ENCODE results near the gene GBP2.

The GBP2 gene

DNA sequence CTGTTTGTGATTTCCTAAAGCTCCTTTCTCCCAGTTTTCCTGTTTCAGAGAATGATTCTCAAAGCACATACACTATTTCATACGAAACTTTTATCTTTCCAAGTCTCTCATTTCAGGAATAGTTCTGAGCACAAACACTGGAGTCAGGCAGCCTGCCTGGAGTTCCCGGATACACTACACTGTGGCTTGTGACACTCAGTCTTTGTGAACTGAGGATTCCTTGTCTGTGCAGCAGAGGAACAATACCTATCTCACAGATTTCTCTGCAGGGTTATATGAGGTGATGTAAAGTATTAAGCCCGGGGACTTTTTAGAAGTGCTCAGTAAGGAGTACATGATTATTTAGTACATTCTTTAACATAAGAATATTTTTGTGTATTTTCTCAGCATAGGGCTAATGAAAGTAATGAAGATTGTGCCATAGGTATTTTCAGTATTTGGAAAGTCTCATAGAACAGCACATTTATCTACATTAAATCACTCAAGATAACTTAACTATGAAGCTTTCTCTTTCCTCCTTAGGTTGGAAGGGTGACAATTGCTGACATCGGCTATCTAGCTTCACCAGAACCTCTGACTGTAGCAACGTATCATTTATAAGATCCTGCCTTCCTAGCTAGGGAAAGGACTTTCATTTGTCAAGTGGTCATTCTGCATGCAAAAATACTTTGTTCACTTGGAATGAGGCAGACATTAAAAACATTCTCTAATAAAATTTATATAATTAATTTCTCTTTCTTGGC lies 12.9 kb downstream of the GBP2 start:
- Histone ChIP-seq H3K27ac (ENCODE audit: low read depth, low read length) (no peak overlapping the region), H3K4me3 (ENCODE audit: insufficient read depth, low read length, poor library complexity, severe bottlenecking) (no peak overlapping the region), H3K9ac (ENCODE audit: low read length) (no peak overlapping the region), H2AFZ (ENCODE audit: low read depth, low read length, severe bottlenecking) (no peak overlapping the region), H3K36me3 (ENCODE audit: low read length) (no peaks in the 10 kb centered on the region), H3K79me2 (ENCODE audit: insufficient read depth, low read length) (no peaks in the 10 kb centered on the region), H3K9me2 (replicated peaks; ENCODE audit: insufficient read depth, low read length) (no peaks in the 10 kb centered on the region), H3K4me2 (ENCODE audit: low read depth, low read length, poor library complexity, severe bottlenecking) (no peak overlapping the region), H3K9me3 (ENCODE audit: insufficient read depth, low read length) (no peaks in the 10 kb centered on the region), H3F3A (ENCODE audit: insufficient read depth) (no peaks in the 10 kb centered on the region), H4K20me1 (ENCODE audit: low read depth, low read length) (no peaks in the 10 kb centered on the region), H3K27me3 (ENCODE audit: low read length) (no peaks in the 10 kb centered on the region)
- no peak for TF ChIP-seq EZH2phosphoT487 (conservative IDR thresholded peaks at IDR 0.05; ENCODE audit: low read length)

DNA sequence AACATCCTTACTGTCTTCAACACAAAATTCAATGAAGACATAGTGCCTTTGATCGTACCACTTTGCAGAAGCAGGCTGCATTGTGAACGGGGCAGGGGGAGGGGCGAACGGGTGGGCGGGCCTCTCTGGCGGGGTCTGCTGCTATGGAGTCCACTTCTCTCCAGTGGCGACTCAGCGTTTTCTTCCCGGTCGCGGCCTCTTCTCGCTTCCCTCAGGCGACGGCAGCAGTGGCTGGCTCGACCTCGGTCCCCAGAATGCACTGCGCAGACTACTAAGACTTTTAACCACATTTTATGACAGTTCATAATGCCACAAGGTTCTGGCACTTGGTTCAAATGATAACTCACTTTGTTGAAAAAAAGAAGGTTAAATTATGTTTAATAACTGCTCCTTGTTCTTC lies 21.2 kb downstream of the GBP2 start:
- Histone ChIP-seq H2AFZ (ENCODE audit: low read depth, low read length, severe bottlenecking) (no peak overlapping the region), H3K27ac (ENCODE audit: low read depth, low read length) (no peak overlapping the region), H3K9me3 (ENCODE audit: insufficient read depth, low read length) (no peaks in the 10 kb centered on the region), H3K4me2 (ENCODE audit: low read depth, low read length, poor library complexity, severe bottlenecking) (no peak overlapping the region), H3F3A (ENCODE audit: insufficient read depth) (no peaks in the 10 kb centered on the region), H3K4me3 (ENCODE audit: insufficient read depth, low read length, poor library complexity, severe bottlenecking) (no peak overlapping the region), H3K79me2 (ENCODE audit: insufficient read depth, low read length) (no peaks in the 10 kb centered on the region), H3K9ac (ENCODE audit: low read length) (no peak overlapping the region), H3K36me3 (ENCODE audit: low read length) (no peaks in the 10 kb centered on the region), H3K27me3 (ENCODE audit: low read length) (no peaks in the 10 kb centered on the region), H3K9me2 (replicated peaks; ENCODE audit: insufficient read depth, low read length) (no peaks in the 10 kb centered on the region), H4K20me1 (ENCODE audit: low read depth, low read length) (no peaks in the 10 kb centered on the region)
- TF ChIP-seq EZH2phosphoT487 (conservative IDR thresholded peaks at IDR 0.05; ENCODE audit: low read length) = no peak
- TF ChIP-seq, protein P1, sequence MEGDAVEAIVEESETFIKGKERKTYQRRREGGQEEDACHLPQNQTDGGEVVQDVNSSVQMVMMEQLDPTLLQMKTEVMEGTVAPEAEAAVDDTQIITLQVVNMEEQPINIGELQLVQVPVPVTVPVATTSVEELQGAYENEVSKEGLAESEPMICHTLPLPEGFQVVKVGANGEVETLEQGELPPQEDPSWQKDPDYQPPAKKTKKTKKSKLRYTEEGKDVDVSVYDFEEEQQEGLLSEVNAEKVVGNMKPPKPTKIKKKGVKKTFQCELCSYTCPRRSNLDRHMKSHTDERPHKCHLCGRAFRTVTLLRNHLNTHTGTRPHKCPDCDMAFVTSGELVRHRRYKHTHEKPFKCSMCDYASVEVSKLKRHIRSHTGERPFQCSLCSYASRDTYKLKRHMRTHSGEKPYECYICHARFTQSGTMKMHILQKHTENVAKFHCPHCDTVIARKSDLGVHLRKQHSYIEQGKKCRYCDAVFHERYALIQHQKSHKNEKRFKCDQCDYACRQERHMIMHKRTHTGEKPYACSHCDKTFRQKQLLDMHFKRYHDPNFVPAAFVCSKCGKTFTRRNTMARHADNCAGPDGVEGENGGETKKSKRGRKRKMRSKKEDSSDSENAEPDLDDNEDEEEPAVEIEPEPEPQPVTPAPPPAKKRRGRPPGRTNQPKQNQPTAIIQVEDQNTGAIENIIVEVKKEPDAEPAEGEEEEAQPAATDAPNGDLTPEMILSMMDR (IDR thresholded peaks at IDR 0.05; ENCODE audit: insufficient read depth, low read length, poor library complexity, severe bottlenecking) = no peak

DNA sequence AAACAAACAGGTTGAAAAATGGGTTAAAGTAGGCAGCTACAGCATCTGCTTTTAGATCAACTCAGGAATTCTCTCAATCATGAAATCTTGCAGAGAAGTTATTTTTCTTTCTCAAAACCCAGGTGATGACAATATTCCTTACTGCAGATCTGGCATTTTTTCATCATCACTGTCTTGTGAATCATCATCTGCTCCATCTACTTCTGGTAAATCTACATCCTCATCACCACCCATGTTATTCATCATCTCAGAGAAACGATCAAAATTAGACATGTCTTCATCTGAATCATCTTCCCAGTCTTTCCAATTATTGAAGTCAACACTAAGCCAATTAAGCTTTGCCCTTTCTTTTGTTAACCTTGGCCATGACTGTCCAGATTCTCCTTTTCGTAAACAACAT lies 21.8 kb downstream of the GBP2 start:
- Histone ChIP-seq H3K79me2 (ENCODE audit: insufficient read depth, low read length) (no peaks in the 10 kb centered on the region), H3K9ac (ENCODE audit: low read length) (no peak overlapping the region), H3K9me3 (ENCODE audit: insufficient read depth, low read length) (no peaks in the 10 kb centered on the region), H3K27ac (ENCODE audit: low read depth, low read length) (no peak overlapping the region), H4K20me1 (ENCODE audit: low read depth, low read length) (no peaks in the 10 kb centered on the region), H3K4me2 (ENCODE audit: low read depth, low read length, poor library complexity, severe bottlenecking) (no peak overlapping the region), H3K36me3 (ENCODE audit: low read length) (no peaks in the 10 kb centered on the region), H2AFZ (ENCODE audit: low read depth, low read length, severe bottlenecking) (no peak overlapping the region), H3K4me3 (ENCODE audit: insufficient read depth, low read length, poor library complexity, severe bottlenecking) (no peak overlapping the region), H3K27me3 (ENCODE audit: low read length) (no peaks in the 10 kb centered on the region), H3F3A (ENCODE audit: insufficient read depth) (no peaks in the 10 kb centered on the region), H3K9me2 (replicated peaks; ENCODE audit: insufficient read depth, low read length) (no peaks in the 10 kb centered on the region)
- TF ChIP-seq, protein P1 (IDR thresholded peaks at IDR 0.05; ENCODE audit: insufficient read depth, low read length, poor library complexity, severe bottlenecking) = no peak
- TF ChIP-seq EZH2phosphoT487 (conservative IDR thresholded peaks at IDR 0.05; ENCODE audit: low read length) = no peak

DNA sequence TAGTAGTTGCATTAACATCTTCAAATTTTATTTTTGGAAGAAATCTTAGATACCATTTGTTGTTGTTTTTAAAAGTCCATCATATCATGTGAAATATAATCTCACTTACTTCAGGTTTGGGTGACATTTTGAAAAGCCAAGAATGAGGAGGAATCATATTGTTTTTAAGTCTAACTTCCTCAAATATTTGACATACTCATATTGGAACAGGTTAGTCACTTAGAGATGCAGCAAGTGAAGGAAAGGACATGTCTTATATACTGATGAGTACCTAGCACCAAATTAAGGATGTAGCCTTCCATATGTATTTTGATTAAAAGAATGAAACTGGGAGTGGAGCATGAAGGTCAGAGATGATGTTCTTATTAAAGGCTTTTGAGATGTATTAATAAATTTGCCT lies 23.9 kb downstream of the GBP2 start:
- Histone ChIP-seq H3K9ac (ENCODE audit: low read length) (no peak overlapping the region), H3K79me2 (ENCODE audit: insufficient read depth, low read length) (no peaks in the 10 kb centered on the region), H3K9me3 (ENCODE audit: insufficient read depth, low read length) (no peaks in the 10 kb centered on the region), H4K20me1 (ENCODE audit: low read depth, low read length) (no peaks in the 10 kb centered on the region), H3K9me2 (replicated peaks; ENCODE audit: insufficient read depth, low read length) (no peaks in the 10 kb centered on the region), H2AFZ (ENCODE audit: low read depth, low read length, severe bottlenecking) (no peak overlapping the region), H3K36me3 (ENCODE audit: low read length) (no peaks in the 10 kb centered on the region), H3F3A (ENCODE audit: insufficient read depth) (no peaks in the 10 kb centered on the region), H3K27me3 (ENCODE audit: low read length) (no peaks in the 10 kb centered on the region), H3K4me3 (ENCODE audit: insufficient read depth, low read length, poor library complexity, severe bottlenecking) (no peak overlapping the region), H3K27ac (ENCODE audit: low read depth, low read length) (no peak overlapping the region), H3K4me2 (ENCODE audit: low read depth, low read length, poor library complexity, severe bottlenecking) (no peak overlapping the region)
- TF ChIP-seq EZH2phosphoT487 (conservative IDR thresholded peaks at IDR 0.05; ENCODE audit: low read length) = no peak
- TF ChIP-seq, protein P1 (IDR thresholded peaks at IDR 0.05; ENCODE audit: insufficient read depth, low read length, poor library complexity, severe bottlenecking) = no peak

Measured in SU-DHL-6 (cell line).